K562 (cell line): ENCODE results near the gene IDUA. TPM values are rescaled to one million over a fixed set of nuclear protein-coding genes. Genes with fewer than 3 reads are reported as not detected.

Source experiments
- CREB1 ChIP-seq, 2 experiments: sonication (generic) in 1 of 2; formaldehyde crosslinking in 1 of 2; IDR thresholded peaks; 2 replicates each; pipeline versions ENCODE4 v1.6.1 to v1.8.0; 2012 to 2022; ENCODE audit warnings: inconsistent platforms in 1 of 2, mild to moderate bottlenecking in 1 of 2, missing genetic modification reagents in 1 of 2, moderate library complexity in 1 of 2
- E2F6 ChIP-seq, 2 experiments: IDR thresholded peaks; 2 replicates each; pipeline ENCODE4 v1.6.1; 2011; ENCODE audit warnings: borderline replicate concordance in 1 of 2, control low read depth in 1 of 2, low read depth in 1 of 2, low read length in 1 of 2, mild to moderate bottlenecking in 1 of 2, mixed read lengths in 1 of 2, moderate library complexity in 1 of 2; ENCODE audit not compliant: insufficient read depth in 1 of 2, insufficient read length in 1 of 2, poor library complexity in 1 of 2, severe bottlenecking in 1 of 2; ENCODE audit errors: extremely low read depth in 1 of 2
- EWSR1 ChIP-seq: fragments of 450-650 bp; IDR thresholded peaks from 2 replicates; pipeline ENCODE4 v1.6.1; 2018; ENCODE audit warnings: borderline replicate concordance, mild to moderate bottlenecking, low read depth, moderate library complexity; ENCODE audit not compliant: partially characterized antibody
- MAZ ChIP-seq, 2 experiments: fragments of 450-650 bp in 1 of 2; sonication (generic) in 1 of 2; formaldehyde crosslinking; IDR thresholded peaks in 1 of 2; conservative IDR thresholded peaks in 1 of 2; 2 replicates each; pipeline versions ENCODE4 v1.4.0 to v1.5.0; 2020; ENCODE audit warnings: mild to moderate bottlenecking in 1 of 2, missing genetic modification reagents in 1 of 2
- MYC ChIP-seq, 2 experiments: fragments of 250-450 bp in 1 of 2; sonication (Bioruptor Pico) in 1 of 2; IDR thresholded peaks; 2 replicates each; pipeline versions ENCODE4 v1.5.1 to v1.6.1; 2012 to 2021; ENCODE audit warnings: low read depth in 2 of 2, borderline replicate concordance in 1 of 2, improper control_type of control experiment in 1 of 2, low read length in 1 of 2, mild to moderate bottlenecking in 1 of 2, moderate library complexity in 1 of 2
- NRF1 ChIP-seq, 2 experiments: fragments of 450-650 bp; IDR thresholded peaks in 1 of 2; conservative IDR thresholded peaks in 1 of 2; 2 replicates each; pipeline ENCODE4 v1.6.1; 2014; ENCODE audit warnings: mild to moderate bottlenecking in 2 of 2
- POLR2A ChIP-seq: fragments of 450-650 bp; conservative IDR thresholded peaks from 2 replicates; pipeline ENCODE4 v1.6.1; 2016
- POLR3A ChIP-seq: IDR thresholded peaks from 2 replicates; pipeline ENCODE4 v1.6.1; 2011; ENCODE audit warnings: borderline replicate concordance, mild to moderate bottlenecking, moderate library complexity; ENCODE audit not compliant: insufficient read length, insufficient read depth; ENCODE audit errors: extremely low read depth
- USF1 ChIP-seq: sonication (generic); formaldehyde crosslinking; IDR thresholded peaks from 2 replicates; pipeline ENCODE4 v1.9.0; 2022; ENCODE audit warnings: mild to moderate bottlenecking, missing genetic modification reagents
- polyA plus RNA-seq, 8 experiments: library from polyadenylated mRNA; depleted of rRNA in 4 of 8; stranded (reverse) in 5 of 8; unstranded in 3 of 8; fragments of >200 nt; fragmentation: Nextera tagmentation in 2 of 8; fragmentation: Illumina TruSeq in 1 of 8; extraction: Ambion mirVana in 2 of 8; extraction: Trizol in 1 of 8; gene quantifications; 2 replicates each; pipeline versions ENCODE4 v1.2.1 to v1.2.3, GENCODE V29; 2011 to 2014; ENCODE audit warnings: inconsistent platforms in 1 of 8, missing spikeins in 1 of 8
- total RNA-seq, 7 experiments: library from RNA; depleted of rRNA in 6 of 7; stranded (reverse); fragments of >200 nt in 6 of 7; fragmentation: Illumina TruSeq in 2 of 7; extraction: Trizol in 2 of 7; gene quantifications; 2 replicates each; pipeline versions ENCODE4 v1.2.1 to v1.2.3, GENCODE V29; 2011 to 2021; ENCODE audit warnings: low replicate concordance in 1 of 7
- TF ChIP-seq, protein P1 (sequence below): fragments of 450-650 bp; IDR thresholded peaks from 2 replicates; pipeline ENCODE4 v1.6.1; 2016; ENCODE audit warnings: low read depth
- TF ChIP-seq, protein P2 (sequence below): sonication (generic); formaldehyde crosslinking; IDR thresholded peaks from 2 replicates; pipeline ENCODE4 v1.8.0; 2022; ENCODE audit warnings: mild to moderate bottlenecking, missing genetic modification reagents, borderline replicate concordance

Gene IDUA
- total and polyA plus RNA-seq, 9 of the 15 experiments (the other 6 are each of a cell fraction or from before 2014, with no cell fraction given), result 0.04 to 16.1 (median 1.2) TPM

DNA sequence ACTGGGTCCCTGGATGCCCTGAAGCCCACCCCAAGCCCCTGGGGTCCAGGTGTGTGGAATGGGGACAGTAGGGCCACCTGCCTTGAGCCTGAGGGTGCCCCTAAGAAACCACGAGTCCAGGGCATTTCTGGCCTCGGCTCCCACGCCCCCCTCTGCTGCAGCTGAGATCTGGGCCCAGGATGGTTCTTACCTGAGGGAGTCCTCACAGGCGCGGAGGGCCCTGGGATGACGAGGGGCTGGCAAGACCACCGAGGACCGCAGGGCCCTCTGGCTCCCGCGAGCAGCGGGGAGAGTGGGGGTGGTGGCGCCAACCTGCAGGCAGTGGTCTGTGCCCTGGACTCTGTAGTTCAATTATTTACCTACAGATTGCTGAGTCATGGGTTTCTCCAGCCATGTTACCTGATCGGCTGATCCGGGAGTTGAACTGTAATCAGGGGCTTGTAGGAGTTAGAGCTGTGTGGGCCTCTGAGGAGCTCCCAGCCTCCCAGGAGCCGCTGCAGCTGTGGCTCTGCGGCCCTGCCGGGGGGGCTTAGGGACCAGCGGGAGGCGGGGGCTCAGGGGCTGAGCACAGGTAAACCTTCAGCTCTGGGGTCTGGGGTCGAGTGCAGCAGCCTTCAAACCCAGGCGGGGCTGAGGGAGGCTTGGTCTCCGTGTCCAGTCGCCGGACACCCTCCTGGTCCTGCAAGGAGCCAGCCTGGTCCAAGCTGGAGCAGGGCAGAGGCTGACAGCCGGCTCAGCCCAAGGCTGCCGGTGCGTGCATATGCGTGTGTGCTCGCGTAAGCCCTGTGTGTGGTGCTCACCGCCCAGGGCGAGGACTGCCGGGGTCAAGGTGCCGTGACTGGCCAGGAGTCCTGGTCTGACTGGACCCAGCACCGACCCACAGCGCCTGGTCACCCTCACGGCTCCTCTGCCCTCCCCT is 6.5 kb downstream of the IDUA start, which contains the start of gene SLC26A1 (continued):
- TF ChIP-seq MYC (IDR thresholded peaks at IDR 0.05; ENCODE audit: low read depth, low read length) (no peak), MYC (CRISPR knock-in tag; IDR thresholded peaks at IDR 0.05; ENCODE audit: borderline replicate concordance, low read depth) (0 out of 2 replicates have a peak, but pooled peaks have one; percentile 23), EWSR1 (no peak), E2F6 (IDR thresholded peaks at IDR 0.05; ENCODE audit: borderline replicate concordance in 1 of 2, extremely low read depth in 1 of 2, insufficient read depth in 1 of 2, insufficient read length in 1 of 2, low read depth in 1 of 2, low read length in 1 of 2, poor library complexity in 1 of 2, severe bottlenecking in 1 of 2) (peak in 1 of 2 experiments; percentile 40), USF1 (no peak), POLR3A (no peak), MAZ (CRISPR knock-in tag; conservative IDR thresholded peaks at IDR 0.05 in 1 of 2, IDR thresholded peaks at IDR 0.05 in 1 of 2) (peak in 1 of 2 experiments; percentile 29; a peak in 2 of 4 replicates), POLR2A (peak; percentile 42), NRF1 (conservative IDR thresholded peaks at IDR 0.05 in 1 of 2, IDR thresholded peaks at IDR 0.05 in 1 of 2) (0 out of 4 replicates have a peak, but pooled peaks have one; percentile 13 to 33), CREB1 (IDR thresholded peaks at IDR 0.05) (no peak), CREB1 (CRISPR knock-in tag; IDR thresholded peaks at IDR 0.05) (no peak)
- TF ChIP-seq, protein P1, sequence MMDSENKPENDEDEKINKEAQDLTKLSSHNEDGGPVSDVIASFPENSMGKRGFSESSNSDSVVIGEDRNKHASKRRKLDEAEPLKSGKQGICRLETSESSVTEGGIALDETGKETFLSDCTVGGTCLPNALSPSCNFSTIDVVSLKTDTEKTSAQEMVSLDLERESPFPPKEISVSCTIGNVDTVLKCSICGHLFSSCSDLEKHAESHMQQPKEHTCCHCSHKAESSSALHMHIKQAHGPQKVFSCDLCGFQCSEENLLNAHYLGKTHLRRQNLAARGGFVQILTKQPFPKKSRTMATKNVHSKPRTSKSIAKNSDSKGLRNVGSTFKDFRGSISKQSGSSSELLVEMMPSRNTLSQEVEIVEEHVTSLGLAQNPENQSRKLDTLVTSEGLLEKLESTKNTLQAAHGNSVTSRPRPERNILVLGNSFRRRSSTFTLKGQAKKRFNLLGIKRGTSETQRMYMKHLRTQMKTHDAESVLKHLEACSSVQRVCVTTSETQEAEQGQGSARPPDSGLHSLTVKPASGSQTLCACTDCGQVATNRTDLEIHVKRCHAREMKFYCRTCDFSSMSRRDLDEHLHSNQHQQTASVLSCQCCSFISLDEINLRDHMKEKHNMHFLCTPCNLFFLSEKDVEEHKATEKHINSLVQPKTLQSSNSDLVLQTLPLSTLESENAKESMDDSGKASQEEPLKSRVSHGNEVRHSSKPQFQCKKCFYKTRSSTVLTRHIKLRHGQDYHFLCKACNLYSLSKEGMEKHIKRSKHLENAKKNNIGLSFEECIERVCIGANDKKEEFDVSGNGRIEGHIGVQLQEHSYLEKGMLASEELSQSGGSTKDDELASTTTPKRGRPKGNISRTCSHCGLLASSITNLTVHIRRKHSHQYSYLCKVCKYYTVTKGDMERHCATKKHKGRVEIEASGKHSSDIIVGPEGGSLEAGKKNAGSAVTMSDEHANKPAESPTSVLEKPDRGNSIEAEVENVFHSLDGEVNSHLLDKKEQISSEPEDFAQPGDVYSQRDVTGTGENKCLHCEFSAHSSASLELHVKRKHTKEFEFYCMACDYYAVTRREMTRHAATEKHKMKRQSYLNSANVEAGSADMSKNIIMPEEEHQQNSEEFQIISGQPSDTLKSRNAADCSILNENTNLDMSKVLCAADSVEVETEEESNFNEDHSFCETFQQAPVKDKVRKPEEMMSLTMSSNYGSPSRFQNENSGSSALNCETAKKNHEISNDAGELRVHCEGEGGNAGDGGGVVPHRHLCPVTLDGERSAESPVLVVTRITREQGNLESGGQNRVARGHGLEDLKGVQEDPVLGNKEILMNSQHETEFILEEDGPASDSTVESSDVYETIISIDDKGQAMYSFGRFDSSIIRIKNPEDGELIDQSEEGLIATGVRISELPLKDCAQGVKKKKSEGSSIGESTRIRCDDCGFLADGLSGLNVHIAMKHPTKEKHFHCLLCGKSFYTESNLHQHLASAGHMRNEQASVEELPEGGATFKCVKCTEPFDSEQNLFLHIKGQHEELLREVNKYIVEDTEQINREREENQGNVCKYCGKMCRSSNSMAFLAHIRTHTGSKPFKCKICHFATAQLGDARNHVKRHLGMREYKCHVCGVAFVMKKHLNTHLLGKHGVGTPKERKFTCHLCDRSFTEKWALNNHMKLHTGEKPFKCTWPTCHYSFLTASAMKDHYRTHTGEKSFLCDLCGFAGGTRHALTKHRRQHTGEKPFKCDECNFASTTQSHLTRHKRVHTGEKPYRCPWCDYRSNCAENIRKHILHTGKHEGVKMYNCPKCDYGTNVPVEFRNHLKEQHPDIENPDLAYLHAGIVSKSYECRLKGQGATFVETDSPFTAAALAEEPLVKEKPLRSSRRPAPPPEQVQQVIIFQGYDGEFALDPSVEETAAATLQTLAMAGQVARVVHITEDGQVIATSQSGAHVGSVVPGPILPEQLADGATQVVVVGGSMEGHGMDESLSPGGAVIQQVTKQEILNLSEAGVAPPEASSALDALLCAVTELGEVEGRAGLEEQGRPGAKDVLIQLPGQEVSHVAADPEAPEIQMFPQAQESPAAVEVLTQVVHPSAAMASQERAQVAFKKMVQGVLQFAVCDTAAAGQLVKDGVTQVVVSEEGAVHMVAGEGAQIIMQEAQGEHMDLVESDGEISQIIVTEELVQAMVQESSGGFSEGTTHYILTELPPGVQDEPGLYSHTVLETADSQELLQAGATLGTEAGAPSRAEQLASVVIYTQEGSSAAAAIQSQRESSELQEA, result no peak
- TF ChIP-seq, protein P2, sequence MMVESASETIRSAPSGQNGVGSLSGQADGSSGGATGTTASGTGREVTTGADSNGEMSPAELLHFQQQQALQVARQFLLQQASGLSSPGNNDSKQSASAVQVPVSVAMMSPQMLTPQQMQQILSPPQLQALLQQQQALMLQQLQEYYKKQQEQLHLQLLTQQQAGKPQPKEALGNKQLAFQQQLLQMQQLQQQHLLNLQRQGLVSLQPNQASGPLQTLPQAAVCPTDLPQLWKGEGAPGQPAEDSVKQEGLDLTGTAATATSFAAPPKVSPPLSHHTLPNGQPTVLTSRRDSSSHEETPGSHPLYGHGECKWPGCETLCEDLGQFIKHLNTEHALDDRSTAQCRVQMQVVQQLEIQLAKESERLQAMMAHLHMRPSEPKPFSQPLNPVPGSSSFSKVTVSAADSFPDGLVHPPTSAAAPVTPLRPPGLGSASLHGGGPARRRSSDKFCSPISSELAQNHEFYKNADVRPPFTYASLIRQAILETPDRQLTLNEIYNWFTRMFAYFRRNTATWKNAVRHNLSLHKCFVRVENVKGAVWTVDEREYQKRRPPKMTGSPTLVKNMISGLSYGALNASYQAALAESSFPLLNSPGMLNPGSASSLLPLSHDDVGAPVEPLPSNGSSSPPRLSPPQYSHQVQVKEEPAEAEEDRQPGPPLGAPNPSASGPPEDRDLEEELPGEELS, result no peak
